ENCODE measurements around the gene CD19. TPM values are rescaled to one million over a fixed set of nuclear protein-coding genes. Genes with fewer than 3 reads are reported as not detected.
"Not testable (repeated sequence)": the region's sequence is repeated elsewhere in the genome, so short reads cannot be mapped to it uniquely, and the experiment has no call there.

Gene CD19
- polyA plus RNA-seq, 4 donors = 2.9 to 5.8 (median 4.4) TPM

DNA sequence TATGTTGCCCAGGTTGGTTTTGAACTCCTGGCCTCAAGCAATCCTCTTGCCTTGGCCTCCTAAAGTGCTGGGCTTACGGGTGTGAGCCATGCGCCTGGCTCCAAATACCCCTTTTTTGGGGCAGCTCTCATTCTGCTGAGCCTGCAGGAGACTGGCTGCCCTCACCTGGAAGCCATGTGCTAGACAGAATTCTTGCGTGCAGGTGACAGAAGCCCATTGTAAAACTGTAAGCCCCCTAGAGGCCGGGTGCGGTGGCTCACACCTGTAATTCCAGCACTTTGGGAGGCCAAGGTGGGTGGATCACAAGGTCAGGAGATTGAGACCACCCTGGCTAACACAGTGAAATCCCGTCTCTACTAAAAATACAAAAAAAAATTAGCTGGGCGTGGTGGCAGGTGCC lies 48.6 kb downstream of the CD19 start:
- not testable (repeated sequence) for DNase-seq (ENCODE audit: low read depth in 4 of 4, low spot score in 2 of 4)

DNA sequence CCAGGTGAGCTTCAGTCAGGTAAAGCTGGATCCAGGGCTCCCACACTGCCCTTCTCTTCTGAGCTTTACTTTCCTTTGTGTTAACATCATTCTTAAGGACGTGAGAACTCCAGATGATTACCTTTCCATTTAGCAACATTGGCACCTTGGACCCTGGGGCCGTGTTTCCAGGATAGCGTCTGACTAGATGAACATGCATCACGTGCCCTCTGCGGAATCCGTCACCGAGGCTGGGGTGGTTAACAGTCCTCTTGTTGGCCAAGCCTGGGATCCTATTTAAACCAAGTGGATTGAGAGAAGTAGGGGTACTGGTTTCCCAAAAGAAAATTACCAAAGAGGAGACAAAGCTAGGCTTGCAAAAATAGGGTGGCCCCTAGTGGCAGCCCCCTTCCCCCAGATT lies 49.2 kb downstream of the CD19 start:
- DNase-seq (ENCODE audit: low read depth in 4 of 4, low spot score in 2 of 4) = no peak

DNA sequence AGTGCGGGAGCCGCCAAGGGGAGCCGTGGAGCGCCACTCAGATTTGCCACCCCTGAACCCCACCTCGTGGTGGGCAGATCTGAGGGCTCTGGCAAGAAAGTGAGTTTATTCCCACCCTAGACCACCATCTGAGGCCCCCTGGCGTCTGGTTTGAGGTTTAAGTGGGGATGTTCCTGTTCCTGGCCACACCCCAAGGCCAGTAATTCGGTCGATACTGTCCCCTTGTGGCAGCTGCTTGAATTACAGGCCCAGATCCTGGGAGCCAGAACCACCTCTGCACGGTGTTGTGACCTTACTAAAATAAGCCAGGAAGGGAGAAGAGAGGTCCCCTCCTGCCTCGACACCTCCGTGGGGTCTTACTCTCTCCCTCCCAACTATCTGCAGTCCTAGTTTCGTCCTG lies 49.7 kb downstream of the CD19 start:
- DNase-seq (ENCODE audit: low read depth in 4 of 4, low spot score in 2 of 4) = no peak

DNA sequence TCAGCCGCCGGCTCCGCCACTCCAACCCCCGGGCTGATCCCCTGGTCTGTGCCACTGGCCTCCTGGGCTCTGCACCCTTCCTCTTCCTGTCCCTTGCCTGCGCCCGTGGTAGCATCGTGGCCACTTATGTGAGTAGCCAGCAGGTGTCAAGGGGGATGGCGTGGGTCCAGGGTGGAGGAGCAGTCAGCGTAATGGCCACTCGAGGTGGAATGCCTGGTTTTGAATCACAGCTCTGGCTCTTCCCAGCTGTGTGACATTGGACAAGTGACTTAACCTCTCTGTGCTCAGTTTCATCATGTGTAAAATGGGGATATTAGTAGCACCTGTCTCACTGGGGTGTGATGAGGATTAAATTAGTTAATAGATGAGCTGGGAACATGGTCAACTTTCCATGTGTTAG lies 50.6 kb downstream of the CD19 start:
- no peak for DNase-seq (ENCODE audit: low read depth in 4 of 4, low spot score in 2 of 4)

DNA sequence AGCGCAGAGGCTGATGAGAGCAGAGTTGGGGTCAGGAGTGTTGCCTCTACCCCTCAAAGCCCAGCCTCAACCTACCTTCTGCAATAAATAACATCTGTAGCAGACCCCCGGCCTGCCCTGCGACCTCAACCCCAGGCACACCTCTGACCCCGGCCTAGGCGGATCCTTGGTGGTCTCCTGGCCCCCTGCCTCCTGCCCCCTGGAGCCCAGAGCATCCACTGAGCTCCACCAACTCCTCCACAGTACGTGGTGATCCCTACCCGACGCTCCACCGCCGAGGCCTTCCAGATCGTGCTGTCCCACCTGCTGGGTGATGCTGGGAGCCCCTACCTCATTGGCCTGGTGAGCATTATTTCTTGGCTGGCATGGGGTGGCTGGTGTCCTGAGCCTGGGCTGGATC lies 51.2 kb downstream of the CD19 start:
- DNase-seq (ENCODE audit: low read depth in 4 of 4, low spot score in 2 of 4) = no peak

DNA sequence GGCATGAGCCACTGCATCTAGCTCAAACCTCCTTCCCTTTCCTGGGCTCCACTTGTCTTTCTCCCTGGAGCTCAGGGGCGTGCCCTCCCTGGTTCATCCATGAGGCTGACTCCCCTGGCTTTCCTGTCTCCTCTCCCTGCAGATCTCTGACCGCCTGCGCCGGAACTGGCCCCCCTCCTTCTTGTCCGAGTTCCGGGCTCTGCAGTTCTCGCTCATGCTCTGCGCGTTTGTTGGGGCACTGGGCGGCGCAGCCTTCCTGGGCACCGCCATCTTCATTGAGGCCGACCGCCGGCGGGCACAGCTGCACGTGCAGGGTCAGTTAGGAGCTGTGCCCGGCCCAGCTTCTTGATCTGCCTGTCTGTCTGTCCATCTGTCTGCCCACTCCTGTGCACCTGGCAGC lies 51.9 kb downstream of the CD19 start:
- no peak for DNase-seq (ENCODE audit: low read depth in 4 of 4, low spot score in 2 of 4)

DNA sequence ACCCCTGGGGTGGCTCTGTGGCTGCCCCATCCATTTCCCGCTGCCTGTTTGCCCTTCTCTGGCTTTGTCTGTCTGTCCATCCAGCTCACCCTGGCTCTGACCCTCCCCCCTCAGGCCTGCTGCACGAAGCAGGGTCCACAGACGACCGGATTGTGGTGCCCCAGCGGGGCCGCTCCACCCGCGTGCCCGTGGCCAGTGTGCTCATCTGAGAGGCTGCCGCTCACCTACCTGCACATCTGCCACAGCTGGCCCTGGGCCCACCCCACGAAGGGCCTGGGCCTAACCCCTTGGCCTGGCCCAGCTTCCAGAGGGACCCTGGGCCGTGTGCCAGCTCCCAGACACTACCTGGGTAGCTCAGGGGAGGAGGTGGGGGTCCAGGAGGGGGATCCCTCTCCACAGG lies 52.3 kb downstream of the CD19 start:
- DNase-seq (ENCODE audit: low read depth in 4 of 4, low spot score in 2 of 4) = no peak

DNA sequence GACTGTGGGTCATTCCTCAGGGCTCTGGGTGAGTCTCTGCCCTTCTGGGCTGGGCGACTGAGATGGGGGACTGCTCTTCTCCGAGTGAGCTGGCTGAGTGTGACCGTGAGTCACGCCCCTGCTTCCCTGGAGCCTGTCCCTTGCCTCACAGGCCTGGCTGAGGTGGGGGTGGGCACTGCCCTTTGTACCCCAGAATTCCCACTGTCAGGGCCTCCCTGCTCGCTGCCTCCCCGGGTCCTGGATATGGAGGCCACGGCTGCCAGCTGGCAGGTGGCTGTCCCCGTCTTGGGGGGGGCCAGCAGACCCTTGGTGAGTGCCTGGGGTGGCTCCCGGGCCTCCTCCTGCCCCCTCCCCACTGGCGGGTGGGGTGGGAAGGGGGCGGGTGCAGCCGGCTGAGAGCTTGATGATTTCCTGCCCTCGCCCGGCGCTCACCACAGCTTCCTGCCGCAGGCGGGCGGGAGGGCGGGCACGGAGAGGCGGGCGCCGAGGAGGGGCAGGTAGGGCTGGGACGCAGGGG lies 52.9 kb downstream of the CD19 start, which contains the start of gene LAT:
LAT (plus strand) TSS at position 434 of the 517 bp plus-strand sequence. CDS start 366 bp downstream, outside the sequence.
- DNase-seq (ENCODE audit: low read depth in 4 of 4, low spot score in 2 of 4) = no peak

DNA sequence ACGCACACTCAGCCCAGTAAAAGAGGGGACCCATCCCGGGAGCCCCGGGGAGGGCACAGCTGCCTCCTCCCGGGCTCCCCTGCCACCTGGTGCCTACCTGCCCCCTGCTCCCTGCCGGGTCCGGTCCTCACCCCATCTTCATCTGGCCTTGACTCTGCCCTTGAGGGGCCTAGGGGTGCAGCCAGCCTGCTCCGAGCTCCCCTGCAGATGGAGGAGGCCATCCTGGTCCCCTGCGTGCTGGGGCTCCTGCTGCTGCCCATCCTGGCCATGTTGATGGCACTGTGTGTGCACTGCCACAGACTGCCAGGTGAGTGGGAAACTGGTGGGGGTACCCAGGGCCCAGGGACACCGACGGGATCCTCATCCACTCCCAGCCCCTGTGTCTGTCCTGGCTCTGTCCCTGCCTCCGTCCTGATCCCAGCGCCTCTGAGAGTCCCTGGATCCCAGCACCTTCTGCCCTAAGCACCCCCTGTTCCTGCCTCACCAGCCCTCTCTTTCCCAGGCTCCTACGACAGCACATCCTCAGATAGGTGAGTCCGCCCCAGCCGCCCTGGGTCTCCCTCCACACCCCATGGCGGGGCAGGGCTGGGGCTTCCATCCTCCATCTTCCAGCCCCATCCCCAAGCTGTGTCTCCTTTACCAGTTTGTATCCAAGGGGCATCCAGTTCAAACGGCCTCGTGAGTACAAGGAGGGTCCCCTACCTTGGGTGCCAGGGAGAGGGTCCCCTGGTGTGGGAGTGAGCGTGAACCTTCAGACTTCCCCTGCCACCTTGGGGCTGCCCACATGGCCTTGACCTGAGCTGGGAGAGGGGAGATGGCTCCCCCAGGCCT lies 53.7 kb downstream of the CD19 start:
- DNase-seq (ENCODE audit: low read depth in 4 of 4, low spot score in 2 of 4) = no peak

DNA sequence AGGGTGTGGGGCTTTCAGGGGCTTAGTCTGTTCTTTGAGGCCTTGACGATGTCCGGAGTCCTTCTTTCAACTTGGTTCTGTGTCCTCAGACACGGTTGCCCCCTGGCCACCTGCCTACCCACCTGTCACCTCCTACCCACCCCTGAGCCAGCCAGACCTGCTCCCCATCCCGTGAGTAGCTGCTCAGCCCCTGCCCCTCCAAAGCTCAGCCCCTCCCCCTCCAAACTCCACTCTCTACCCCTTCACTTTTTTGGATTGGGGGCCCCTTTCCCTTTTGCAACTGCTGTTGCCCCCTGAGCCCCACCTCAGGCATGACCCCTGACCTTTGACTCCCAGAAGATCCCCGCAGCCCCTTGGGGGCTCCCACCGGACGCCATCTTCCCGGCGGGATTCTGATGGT lies 54.3 kb downstream of the CD19 start:
- DNase-seq (ENCODE audit: low read depth in 4 of 4, low spot score in 2 of 4) = no peak

DNA sequence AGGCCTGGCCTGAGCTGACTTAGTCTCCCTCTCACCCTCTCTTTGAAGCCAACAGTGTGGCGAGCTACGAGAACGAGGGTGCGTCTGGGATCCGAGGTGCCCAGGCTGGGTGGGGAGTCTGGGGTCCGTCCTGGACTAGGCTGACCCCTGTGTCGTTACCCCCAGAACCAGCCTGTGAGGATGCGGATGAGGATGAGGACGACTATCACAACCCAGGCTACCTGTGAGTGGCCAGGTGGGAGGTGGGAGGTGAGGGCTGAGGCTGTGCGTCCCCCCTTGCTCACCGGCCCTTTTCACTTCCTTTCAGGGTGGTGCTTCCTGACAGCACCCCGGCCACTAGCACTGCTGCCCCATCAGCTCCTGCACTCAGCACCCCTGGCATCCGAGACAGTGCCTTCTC lies 54.7 kb downstream of the CD19 start:
- no peak for DNase-seq (ENCODE audit: low read depth in 4 of 4, low spot score in 2 of 4)

DNA sequence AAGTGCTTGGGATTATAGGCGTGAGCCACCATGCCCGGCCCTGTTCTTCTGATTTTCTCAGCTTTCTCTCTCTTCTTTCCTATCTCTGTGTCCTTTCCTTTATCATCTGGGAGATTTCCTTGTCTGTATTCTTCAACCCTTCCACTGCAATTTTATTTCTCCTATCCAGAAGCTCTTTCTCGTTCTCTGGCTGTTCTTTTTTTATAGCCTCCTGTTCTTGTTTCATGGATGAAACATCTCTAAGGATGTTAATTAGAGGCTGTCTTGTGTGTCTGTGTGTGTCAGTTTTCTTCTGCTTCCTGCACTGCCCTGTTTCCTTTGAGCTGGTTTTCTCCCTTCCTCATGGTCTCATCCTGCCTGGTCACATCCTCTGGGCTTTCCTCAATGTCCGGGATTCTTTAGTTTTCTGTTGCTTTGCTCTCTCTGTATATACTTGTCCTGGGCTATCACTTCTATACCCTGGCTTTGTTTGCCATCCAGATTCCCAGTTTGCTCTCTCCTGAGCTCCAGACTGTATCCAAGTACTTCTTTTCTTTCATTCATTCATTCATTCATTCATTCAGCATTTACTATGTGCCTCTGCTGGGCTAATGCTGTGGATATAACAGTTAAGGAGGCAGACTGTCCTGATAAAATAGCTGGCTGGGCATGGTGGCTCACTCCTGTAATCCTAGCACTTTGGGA lies 55.5 kb downstream of the CD19 start:
- DNase-seq (ENCODE audit: low read depth in 4 of 4, low spot score in 2 of 4) = no peak

Other genes with a start within 250 kb of the CD19 start
- gene EIF3C, start 220.5 kb upstream of the CD19 start, polyA plus RNA-seq (ENCODE audit: insufficient read length in 4 of 4) = 100 to 1,000 TPM; 417 to 684 (median 546) TPM
- 1 to 10 TPM; 1.3 to 3.6 (median 2.3) TPM for gene NPIPB9, start 180.2 kb upstream of the CD19 start, polyA plus RNA-seq (ENCODE audit: insufficient read length in 4 of 4)
- 100 to 1,000 TPM in 2 of 4 donors, 10 to 100 TPM in 2; 66.8 to 171 (median 122) TPM for gene ATXN2L, start 109.0 kb upstream of the CD19 start, polyA plus RNA-seq (ENCODE audit: insufficient read length in 4 of 4)
- 100 to 1,000 TPM; 193 to 231 (median 219) TPM for gene TUFM, start 85.6 kb upstream of the CD19 start, polyA plus RNA-seq (ENCODE audit: insufficient read length in 4 of 4)
- gene SH2B1, start 68.1 kb upstream of the CD19 start, polyA plus RNA-seq (ENCODE audit: insufficient read length in 4 of 4) = 10 to 100 TPM; 47.1 to 97.5 (median 75.1) TPM
- 1 to 10 TPM; 2.6 to 8.1 (median 4.7) TPM for gene ATP2A1, start 53.5 kb upstream of the CD19 start, polyA plus RNA-seq (ENCODE audit: insufficient read length in 4 of 4)
- 10 to 100 TPM; 16.2 to 32.5 (median 28.7) TPM for gene RABEP2, start 6.7 kb upstream of the CD19 start, polyA plus RNA-seq (ENCODE audit: insufficient read length in 4 of 4)
- 10 to 100 TPM; 23.4 to 86.7 (median 46.6) TPM for gene NFATC2IP, start 19.0 kb downstream of the CD19 start, polyA plus RNA-seq (ENCODE audit: insufficient read length in 4 of 4)
- gene SPNS1, start 42.8 kb downstream of the CD19 start, polyA plus RNA-seq (ENCODE audit: insufficient read length in 4 of 4) = 10 to 100 TPM; 35.9 to 61.4 (median 49.9) TPM
- gene LAT, start 53.1 kb downstream of the CD19 start, polyA plus RNA-seq (ENCODE audit: insufficient read length in 4 of 4) = 10 to 100 TPM in 2 of 4 donors, 1 to 10 TPM in 2; 4.1 to 11.1 (median 7.7) TPM

Measured in left renal cortex interstitium (tissue), 4 donors.